Suprapubic skin (tissue), 4 donors: ENCODE data around the gene ATP6V1F. TPM values are rescaled to one million over a fixed set of nuclear protein-coding genes. Genes with fewer than 3 reads are reported as not detected.
A peak's percentile ranks its signal among the peaks of the same experiment; 100 is the strongest.

Source experiments
- DNase-seq, 2 donors: peaks; one replicate each; pipeline ENCODE4 v3.0.0-alpha.2; 2019; ENCODE audit warnings: low spot score in 2 of 2
- H3K27ac ChIP-seq: fragments of 200-600 bp; sonication (generic); one replicate; pipeline ENCODE4 v1.5.1; 2019
- H3K27me3 ChIP-seq: fragments of 200-600 bp; sonication (generic); one replicate; pipeline ENCODE4 v1.5.1; 2019
- H3K36me3 ChIP-seq: fragments of 200-600 bp; sonication (generic); one replicate; pipeline ENCODE4 v1.5.1; 2019
- H3K4me1 ChIP-seq: fragments of 200-600 bp; sonication (generic); one replicate; pipeline ENCODE4 v1.5.1; 2019
- H3K4me3 ChIP-seq: fragments of 200-600 bp; sonication (generic); one replicate; pipeline ENCODE4 v1.5.1; 2019; ENCODE audit warnings: mild to moderate bottlenecking
- H3K9me3 ChIP-seq: fragments of 200-600 bp; sonication (generic); one replicate; pipeline ENCODE4 v1.5.1; 2019
- CTCF ChIP-seq, 2 donors: fragments of 200-600 bp in 1 of 2; fragments of 450-650 bp in 1 of 2; sonication (generic) in 1 of 2; IDR thresholded peaks; one replicate each; pipeline ENCODE4 v1.5.1; 2016 to 2019; ENCODE audit warnings: antibody characterized with exemption in 2 of 2, mild to moderate bottlenecking in 1 of 2, moderate library complexity in 1 of 2
- EP300 ChIP-seq: sonication (generic); formaldehyde crosslinking; IDR thresholded peaks from one replicate; pipeline ENCODE4 v1.6.1; 2017; ENCODE audit warnings: antibody characterized with exemption
- POLR2A ChIP-seq, 2 donors: fragments of 450-650 bp; IDR thresholded peaks; one replicate each; pipeline ENCODE4 v1.6.1; 2017; ENCODE audit warnings: antibody characterized with exemption in 2 of 2, mild to moderate bottlenecking in 2 of 2, moderate library complexity in 2 of 2
- POLR2AphosphoS5 ChIP-seq, 3 donors: sonication (generic); formaldehyde crosslinking; IDR thresholded peaks; one replicate each; pipeline ENCODE4 v1.6.1; 2017; ENCODE audit warnings: antibody characterized with exemption in 3 of 3
- WGBS: methylation state at CpG from one replicate; pipeline ENCODE4 v1.1.5; 2018; 5-methylcytosine and 5-hydroxymethylcytosine counted together
- total RNA-seq, 4 donors: library from RNA; depleted of rRNA; stranded (reverse); fragments of >200 nt; gene quantifications; one replicate each; pipeline ENCODE4 v1.1.0, GENCODE V29; 2016

ATP6V1F gene
- total RNA-seq, 4 donors from 2014 or later, result 78.4 to 165 (median 148) TPM

GRCh38 chr7:128892521-128893250, 30.0 kb downstream of the ATP6V1F start:
- Histone ChIP-seq H3K27me3 (peaks cover 9% of the 10 kb centered on the region), H3K4me1 (peaks cover 19% of the 10 kb centered on the region)
- WGBS, result 79% methylated on average over 7 of the region's 13 CpGs

GRCh38 chr7:128893251-128894100, 30.8 kb downstream of the ATP6V1F start:
- H3K9me3 ChIP-seq, result no peaks in the 10 kb centered on the region
- peaks cover 9% of the 10 kb centered on the region for H3K27me3 ChIP-seq
- no peak overlapping the region for H3K4me3 ChIP-seq
- TF ChIP-seq POLR2AphosphoS5 (IDR thresholded peaks at IDR 0.05), result no peak
- TF ChIP-seq CTCF (IDR thresholded peaks at IDR 0.05), result no peak
- no peak for TF ChIP-seq POLR2A (IDR thresholded peaks at IDR 0.05)
- no peak for TF ChIP-seq EP300
- peaks cover 19% of the 10 kb centered on the region for H3K4me1 ChIP-seq
- peak in 1 of 2 donors; percentile 56 for DNase-seq
- H3K36me3 ChIP-seq, result no peaks in the 10 kb centered on the region
- whole genome bisulfite sequencing, result 85% methylated on average over 12 of the region's 23 CpGs
- H3K27ac ChIP-seq, result no peak overlapping the region

More at GRCh38 chr7:128892521-128893250, 30.0 kb downstream of the ATP6V1F start:
- DNase-seq, result peak in 1 of 2 donors; percentile 55
- TF ChIP-seq POLR2AphosphoS5 (IDR thresholded peaks at IDR 0.05), result no peak
- TF ChIP-seq EP300, result no peak
- no peak for TF ChIP-seq POLR2A (IDR thresholded peaks at IDR 0.05)
- no peak for TF ChIP-seq CTCF (IDR thresholded peaks at IDR 0.05)
- Histone ChIP-seq H3K4me3 (no peak overlapping the region), H3K9me3 (no peaks in the 10 kb centered on the region), H3K27ac (no peak overlapping the region), H3K36me3 (no peaks in the 10 kb centered on the region)

GRCh38 chr7:128894101-128894440, 31.4 kb downstream of the ATP6V1F start:
- H3K9me3 ChIP-seq, result no peaks in the 10 kb centered on the region
- H3K27me3 ChIP-seq, result peaks cover 9% of the 10 kb centered on the region
- H3K4me1 ChIP-seq, result peaks cover 19% of the 10 kb centered on the region
- no peak overlapping the region for H3K27ac ChIP-seq
- no peak for TF ChIP-seq POLR2AphosphoS5 (IDR thresholded peaks at IDR 0.05)
- no peak for TF ChIP-seq EP300
- TF ChIP-seq POLR2A (IDR thresholded peaks at IDR 0.05), result no peak
- H3K36me3 ChIP-seq, result no peaks in the 10 kb centered on the region
- WGBS, result 100% methylated on average over 1 of the region's 6 CpGs
- no peak overlapping the region for H3K4me3 ChIP-seq
- DNase-seq, result no peak

GRCh38 chr7:128895320-128895719, 32.7 kb downstream of the ATP6V1F start:
- TF ChIP-seq POLR2AphosphoS5 (IDR thresholded peaks at IDR 0.05), result no peak
- no peak for TF ChIP-seq CTCF (IDR thresholded peaks at IDR 0.05)
- no peak for TF ChIP-seq POLR2A (IDR thresholded peaks at IDR 0.05)
- no peak for TF ChIP-seq EP300
- Histone ChIP-seq H3K4me3 (no peak overlapping the region), H3K4me1 (peaks cover 18% of the 10 kb centered on the region), H3K9me3 (no peaks in the 10 kb centered on the region), H3K27me3 (peaks cover 9% of the 10 kb centered on the region), H3K36me3 (no peaks in the 10 kb centered on the region), H3K27ac (no peak overlapping the region)
- 80% methylated on average over 3 of the region's 3 CpGs for WGBS
- DNase-seq, result no peak

- H3K27me3 ChIP-seq, result no peaks in the 10 kb centered on the region
- no peak for TF ChIP-seq EP300
- no peak for TF ChIP-seq POLR2A (IDR thresholded peaks at IDR 0.05)
- TF ChIP-seq POLR2AphosphoS5 (IDR thresholded peaks at IDR 0.05), result no peak
- no peak for TF ChIP-seq CTCF (IDR thresholded peaks at IDR 0.05)
- no peak for DNase-seq
- no peak overlapping the region for H3K4me3 ChIP-seq
- H3K27ac ChIP-seq, result no peak overlapping the region
- H3K36me3 ChIP-seq, result no peaks in the 10 kb centered on the region
- H3K9me3 ChIP-seq, result no peaks in the 10 kb centered on the region
- no peaks in the 10 kb centered on the region for H3K4me1 ChIP-seq
These were observed 36.7 kb downstream of the ATP6V1F start for GRCh38 chr7:128899392-128899791.
